ENCODE measurements around the gene GSN.

- TF ChIP-seq POLR2A (IDR thresholded peaks at IDR 0.05; ENCODE audit: extremely low read depth, insufficient read length) (no peak), CTCF (IDR thresholded peaks at IDR 0.05; ENCODE audit: low read depth, low read length) (no peak)
These were observed 32.5 kb downstream of the GSN start for GRCh38 chr9:121300283-121301119.
